ENCODE data around the gene DLG3. TPM values are rescaled to one million over a fixed set of nuclear protein-coding genes. Genes with fewer than 3 reads are reported as not detected.

Gene DLG3
- total RNA-seq, 1 experiment from 2014 or later = 48.4 TPM

DNA sequence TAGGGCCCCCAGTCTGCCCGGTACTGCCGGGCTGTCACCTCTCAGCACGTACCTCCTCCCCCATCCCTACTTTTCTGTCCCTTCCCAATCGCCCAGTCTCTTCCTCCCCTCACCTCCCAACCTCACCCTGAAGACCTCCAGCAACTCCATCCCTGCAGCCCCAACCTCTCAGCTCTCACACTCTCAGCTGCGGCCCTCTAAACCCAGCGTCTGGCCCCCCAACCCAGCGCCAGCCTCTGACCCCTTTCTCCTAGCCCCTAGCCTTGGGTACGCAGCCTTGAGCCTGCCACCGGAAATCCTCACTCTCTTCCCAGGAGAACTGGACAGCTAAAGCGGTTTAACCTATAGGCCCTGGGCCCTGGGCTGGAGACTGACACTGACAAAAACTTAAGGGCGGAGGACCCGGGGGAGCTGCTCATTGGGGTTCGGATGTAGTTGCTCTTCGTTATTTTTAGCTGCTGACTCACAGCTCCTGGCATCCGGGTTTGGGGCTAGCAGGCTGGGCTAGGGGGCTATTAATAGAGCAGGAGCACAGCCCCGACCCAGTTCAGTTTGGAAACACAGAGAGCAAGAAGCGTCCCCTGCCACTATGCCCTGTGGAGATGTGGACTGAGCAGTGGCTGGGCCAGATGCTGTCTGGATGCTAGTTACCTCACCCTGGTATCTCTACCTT is 9.6 kb upstream of the DLG3 start:
- intact Hi-C loops (cut with micrococcal nuclease) = no loop called here
- ChIA-PET RAD21 (ENCODE audit: low non-redundant PET in 1 of 2, low total read pairs in 2 of 2, uncharacterized antibody in 2 of 2, unreplicated experiment in 2 of 2) (interaction anchor here in 1 of 2 experiments (0.6 to 0.7 kb wide), 2 partner anchors 33 to 417 kb away, joined by 3 to 4 read pairs; no protein-coding TSS in a partner anchor), POLR2A (interaction anchor here (0.7 kb wide), 1 partner anchor 940 kb away, joined by 9 read pairs; no protein-coding TSS in a partner anchor), CTCF (interaction anchor here (1.1 to 1.5 kb wide), 3 partner anchors 12 to 302 kb away, joined by 7 to 8 read pairs (median 7); partner anchors contain the start of genes GDPD2 and IGBP1)
- H3K9me3 ChIP-seq (ENCODE audit: control insufficient read depth in 1 of 2, insufficient read depth in 1 of 2, low read depth in 1 of 2, low read length in 2 of 2) = no peaks in the 10 kb centered on the region
- H3K4me1 ChIP-seq (ENCODE audit: control insufficient read depth in 1 of 2, insufficient read depth in 2 of 2, low read length in 2 of 2) = peaks cover 2 to 34% of the 10 kb centered on the region in 2 experiments; a peak in 2 of 4 replicates
- TF ChIP-seq POLR2AphosphoS5 (IDR thresholded peaks at IDR 0.05; ENCODE audit: low read depth, low read length) = no peak
- TF ChIP-seq SIN3A (IDR thresholded peaks at IDR 0.05; ENCODE audit: low read depth) = no peak
- TF ChIP-seq, protein P1, sequence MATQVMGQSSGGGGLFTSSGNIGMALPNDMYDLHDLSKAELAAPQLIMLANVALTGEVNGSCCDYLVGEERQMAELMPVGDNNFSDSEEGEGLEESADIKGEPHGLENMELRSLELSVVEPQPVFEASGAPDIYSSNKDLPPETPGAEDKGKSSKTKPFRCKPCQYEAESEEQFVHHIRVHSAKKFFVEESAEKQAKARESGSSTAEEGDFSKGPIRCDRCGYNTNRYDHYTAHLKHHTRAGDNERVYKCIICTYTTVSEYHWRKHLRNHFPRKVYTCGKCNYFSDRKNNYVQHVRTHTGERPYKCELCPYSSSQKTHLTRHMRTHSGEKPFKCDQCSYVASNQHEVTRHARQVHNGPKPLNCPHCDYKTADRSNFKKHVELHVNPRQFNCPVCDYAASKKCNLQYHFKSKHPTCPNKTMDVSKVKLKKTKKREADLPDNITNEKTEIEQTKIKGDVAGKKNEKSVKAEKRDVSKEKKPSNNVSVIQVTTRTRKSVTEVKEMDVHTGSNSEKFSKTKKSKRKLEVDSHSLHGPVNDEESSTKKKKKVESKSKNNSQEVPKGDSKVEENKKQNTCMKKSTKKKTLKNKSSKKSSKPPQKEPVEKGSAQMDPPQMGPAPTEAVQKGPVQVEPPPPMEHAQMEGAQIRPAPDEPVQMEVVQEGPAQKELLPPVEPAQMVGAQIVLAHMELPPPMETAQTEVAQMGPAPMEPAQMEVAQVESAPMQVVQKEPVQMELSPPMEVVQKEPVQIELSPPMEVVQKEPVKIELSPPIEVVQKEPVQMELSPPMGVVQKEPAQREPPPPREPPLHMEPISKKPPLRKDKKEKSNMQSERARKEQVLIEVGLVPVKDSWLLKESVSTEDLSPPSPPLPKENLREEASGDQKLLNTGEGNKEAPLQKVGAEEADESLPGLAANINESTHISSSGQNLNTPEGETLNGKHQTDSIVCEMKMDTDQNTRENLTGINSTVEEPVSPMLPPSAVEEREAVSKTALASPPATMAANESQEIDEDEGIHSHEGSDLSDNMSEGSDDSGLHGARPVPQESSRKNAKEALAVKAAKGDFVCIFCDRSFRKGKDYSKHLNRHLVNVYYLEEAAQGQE (IDR thresholded peaks at IDR 0.05; ENCODE audit: low read depth) = no peak
- TF ChIP-seq YY1 (IDR thresholded peaks at IDR 0.05; ENCODE audit: extremely low read depth, insufficient replicate concordance, low read depth, low read length) = no peak
- TF ChIP-seq SRF (IDR thresholded peaks at IDR 0.05; ENCODE audit: low read depth) = no peak
- TF ChIP-seq ZNF274 (IDR thresholded peaks at IDR 0.05; ENCODE audit: low read depth, low read length) = no peak
- no peak for TF ChIP-seq JUND (IDR thresholded peaks at IDR 0.05)
- TF ChIP-seq EGR1 (IDR thresholded peaks at IDR 0.05; ENCODE audit: low read depth) = no peak
- TF ChIP-seq SP1 (IDR thresholded peaks at IDR 0.05; ENCODE audit: low read depth) = no peak
- TF ChIP-seq EZH2 (IDR thresholded peaks at IDR 0.05) = no peak
- TF ChIP-seq ZFX (IDR thresholded peaks at IDR 0.05) = no peak
- no peak for TF ChIP-seq EZH2phosphoT487 (IDR thresholded peaks at IDR 0.05; ENCODE audit: borderline replicate concordance)
- no peak for TF ChIP-seq CEBPB (IDR thresholded peaks at IDR 0.05; ENCODE audit: low read depth)
- TF ChIP-seq, protein P2, sequence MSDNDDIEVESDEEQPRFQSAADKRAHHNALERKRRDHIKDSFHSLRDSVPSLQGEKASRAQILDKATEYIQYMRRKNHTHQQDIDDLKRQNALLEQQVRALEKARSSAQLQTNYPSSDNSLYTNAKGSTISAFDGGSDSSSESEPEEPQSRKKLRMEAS (IDR thresholded peaks at IDR 0.05) = no peak
- TF ChIP-seq, protein P3, sequence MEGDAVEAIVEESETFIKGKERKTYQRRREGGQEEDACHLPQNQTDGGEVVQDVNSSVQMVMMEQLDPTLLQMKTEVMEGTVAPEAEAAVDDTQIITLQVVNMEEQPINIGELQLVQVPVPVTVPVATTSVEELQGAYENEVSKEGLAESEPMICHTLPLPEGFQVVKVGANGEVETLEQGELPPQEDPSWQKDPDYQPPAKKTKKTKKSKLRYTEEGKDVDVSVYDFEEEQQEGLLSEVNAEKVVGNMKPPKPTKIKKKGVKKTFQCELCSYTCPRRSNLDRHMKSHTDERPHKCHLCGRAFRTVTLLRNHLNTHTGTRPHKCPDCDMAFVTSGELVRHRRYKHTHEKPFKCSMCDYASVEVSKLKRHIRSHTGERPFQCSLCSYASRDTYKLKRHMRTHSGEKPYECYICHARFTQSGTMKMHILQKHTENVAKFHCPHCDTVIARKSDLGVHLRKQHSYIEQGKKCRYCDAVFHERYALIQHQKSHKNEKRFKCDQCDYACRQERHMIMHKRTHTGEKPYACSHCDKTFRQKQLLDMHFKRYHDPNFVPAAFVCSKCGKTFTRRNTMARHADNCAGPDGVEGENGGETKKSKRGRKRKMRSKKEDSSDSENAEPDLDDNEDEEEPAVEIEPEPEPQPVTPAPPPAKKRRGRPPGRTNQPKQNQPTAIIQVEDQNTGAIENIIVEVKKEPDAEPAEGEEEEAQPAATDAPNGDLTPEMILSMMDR (IDR thresholded peaks at IDR 0.05 in 2 of 3, conservative IDR thresholded peaks at IDR 0.05 in 1 of 3; ENCODE audit: borderline replicate concordance in 1 of 3, insufficient read depth in 1 of 3, low read depth in 2 of 3, low read length in 2 of 3) = no peak
- no peak for DNase-seq (ENCODE audit: low read depth, low spot score)
- H3K9me2 ChIP-seq (ENCODE audit: insufficient read depth) = no peaks in the 10 kb centered on the region
- peak overlapping the region; percentile 59 to 66 for H3K4me3 ChIP-seq (replicated peaks in 1 of 2; ENCODE audit: low read depth in 1 of 2, low read length in 2 of 2)
- peak overlapping the region; percentile 65 for H3K9ac ChIP-seq (ENCODE audit: low read length)
- ATAC-seq = no peak; the same call in 1 of the 2 replicates
- H3K4me2 ChIP-seq (ENCODE audit: low read length) = peak overlapping the region; percentile 91
- no peaks in the 10 kb centered on the region for H4K20me1 ChIP-seq (ENCODE audit: insufficient read depth)
- H2AFZ ChIP-seq (ENCODE audit: low read depth, low read length, poor library complexity, severe bottlenecking) = no peak overlapping the region
- H3K27me3 ChIP-seq (ENCODE audit: insufficient read depth, low read length) = no peaks in the 10 kb centered on the region
- no peaks in the 10 kb centered on the region for H3K36me3 ChIP-seq (ENCODE audit: control insufficient read depth in 1 of 2, insufficient read depth in 2 of 2, low read length in 2 of 2)
- TSS peak; percentile 45 for BruUV-seq (replicated peaks)
- peak overlapping the region; percentile 38; the same call in 1 of the 2 replicates for H3K27ac ChIP-seq (ENCODE audit: low read depth, low read length)
- no peaks in the 10 kb centered on the region for H3K79me2 ChIP-seq (ENCODE audit: insufficient read depth, low read length)
